ENCODE results near the gene CFAP74. TPM values are rescaled to one million over a fixed set of nuclear protein-coding genes. Genes with fewer than 3 reads are reported as not detected.
A peak's percentile ranks its signal among the peaks of the same experiment; 100 is the strongest.

Gene CFAP74
- total and polyA plus RNA-seq, 9 of the 15 experiments (the other 6 are each of a cell fraction or from before 2014, with no cell fraction given) = 0.03 to 0.15 (median 0.05) TPM; not detected in 6

- TF ChIP-seq DLX4 (CRISPR knock-in tag; IDR thresholded peaks at IDR 0.05) = no peak
- no peak for TF ChIP-seq ZNF212 (CRISPR knock-in tag; IDR thresholded peaks at IDR 0.05)
- peak; percentile 93 for TF ChIP-seq KLF16 (IDR thresholded peaks at IDR 0.05)
- no peak for TF ChIP-seq POLR3A (IDR thresholded peaks at IDR 0.05; ENCODE audit: borderline replicate concordance, extremely low read depth, insufficient read depth, insufficient read length)
- TF ChIP-seq RBM34 (IDR thresholded peaks at IDR 0.05; ENCODE audit: borderline replicate concordance, insufficient read depth, low read length) = no peak
- peak; percentile 54 for TF ChIP-seq SMARCB1 (IDR thresholded peaks at IDR 0.05; ENCODE audit: insufficient read length, low read depth)
- 0 out of 2 replicates have a peak, but pooled peaks have one; percentile 69 for TF ChIP-seq CREB3 (tag; conservative IDR thresholded peaks at IDR 0.05; ENCODE audit: low read depth)
- TF ChIP-seq DACH1 (IDR thresholded peaks at IDR 0.05; ENCODE audit: partially characterized antibody) = peak; percentile 30
- peak; percentile 93 for TF ChIP-seq CBFA2T2 (conservative IDR thresholded peaks at IDR 0.05)
- no peak for TF ChIP-seq GTF2E2 (tag; IDR thresholded peaks at IDR 0.05)
- TF ChIP-seq RBM15 (IDR thresholded peaks at IDR 0.05; ENCODE audit: insufficient read depth, low read length) = no peak
- peak in 1 of 2 experiments; percentile 69; a peak in 2 of 4 replicates for TF ChIP-seq SRF (CRISPR knock-in tag; IDR thresholded peaks at IDR 0.05)
- TF ChIP-seq ELK1 (CRISPR knock-in tag; IDR thresholded peaks at IDR 0.05) = no peak
- no peak for TF ChIP-seq ZNF134 (CRISPR knock-in tag; conservative IDR thresholded peaks at IDR 0.05)
- 0 out of 2 replicates have a peak, but pooled peaks have one; percentile 57 for TF ChIP-seq ZNF395 (CRISPR knock-in tag; IDR thresholded peaks at IDR 0.05)
- peak; percentile 91 for TF ChIP-seq SMARCE1 (IDR thresholded peaks at IDR 0.05)
- TF ChIP-seq TRIM25 (IDR thresholded peaks at IDR 0.05; ENCODE audit: borderline replicate concordance) = no peak
- peak; percentile 76; the same call in 1 of the 2 replicates for TF ChIP-seq STAT5A (IDR thresholded peaks at IDR 0.05; ENCODE audit: borderline replicate concordance, low read length)
- TF ChIP-seq MEIS2 (IDR thresholded peaks at IDR 0.05; ENCODE audit: partially characterized antibody) = peak; percentile 33
- TF ChIP-seq LCOR (CRISPR knock-in tag; IDR thresholded peaks at IDR 0.05) = no peak
- TF ChIP-seq ID3 (CRISPR knock-in tag; IDR thresholded peaks at IDR 0.05) = no peak
- no peak for TF ChIP-seq ID3 (tag; IDR thresholded peaks at IDR 0.05)
Observed at GRCh38 chr1:1883092-1883873, 120.3 kb downstream of the CFAP74 start (continued).
